Fibroblast of the aortic adventitia (primary cell): ENCODE data around the gene SH2D7. TPM values are rescaled to one million over a fixed set of nuclear protein-coding genes. Genes with fewer than 3 reads are reported as not detected.

ENCODE experiments used
- DNase-seq: peaks from one replicate; pipeline ENCODE4 v3.0.0-alpha.2; 2010; ENCODE audit warnings: low read depth
- H3K4me3 ChIP-seq: 2 replicates; pipeline ENCODE4 v1.5.1; 2011; ENCODE audit warnings: low read depth, mild to moderate bottlenecking, control low read depth, low read length, moderate library complexity
- total RNA-seq: library from RNA; depleted of rRNA; stranded (reverse); fragments of >200 nt; gene quantifications from 2 replicates; pipeline ENCODE4 v1.2.3, GENCODE V29; 2012; ENCODE audit warnings: low replicate concordance
- TF ChIP-seq, protein P1 (sequence below): IDR thresholded peaks from 2 replicates; pipeline ENCODE4 v1.5.1; 2011; ENCODE audit warnings: mild to moderate bottlenecking, low read length, control low read depth, inconsistent platforms; ENCODE audit not compliant: insufficient read depth

SH2D7 gene
- total RNA-seq, 1 donor: not detected

DNA sequence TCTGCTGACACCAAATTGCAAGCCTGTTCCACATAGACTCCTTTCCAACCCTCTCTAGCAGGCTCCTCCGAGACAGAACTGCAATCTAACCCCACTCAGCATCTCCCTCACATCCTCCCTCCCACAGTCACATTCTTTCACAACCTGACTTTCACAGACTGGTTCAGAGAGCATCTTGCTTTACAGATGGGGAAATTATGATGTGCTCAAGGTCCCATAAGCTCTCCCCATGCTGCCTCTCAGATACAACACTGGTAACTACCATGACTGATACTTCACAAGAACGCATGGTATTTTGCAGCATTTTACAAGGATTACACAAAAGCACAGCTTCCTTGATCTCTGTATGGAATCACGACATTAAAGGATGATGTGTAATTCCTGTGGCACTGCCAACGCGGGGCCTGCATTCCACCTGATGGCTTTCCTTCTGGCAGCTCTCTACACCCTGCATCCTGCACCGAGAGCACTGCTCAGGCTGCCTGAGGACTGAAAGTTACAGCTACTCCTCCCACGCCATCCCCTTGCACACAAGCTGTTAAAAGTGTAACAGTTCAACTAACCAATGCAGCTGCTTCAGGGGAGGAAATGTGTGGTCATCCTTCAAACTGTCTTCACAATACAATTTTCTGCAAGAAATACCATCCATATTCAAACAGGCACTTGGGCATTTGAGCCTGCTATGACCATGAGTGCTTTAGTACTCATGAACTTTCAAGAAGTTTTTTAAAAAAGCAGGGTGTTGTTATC is 42.5 kb upstream of the SH2D7 start:
- no peak overlapping the region for H3K4me3 ChIP-seq
- peak; percentile 57 for DNase-seq
- TF ChIP-seq, protein P1, sequence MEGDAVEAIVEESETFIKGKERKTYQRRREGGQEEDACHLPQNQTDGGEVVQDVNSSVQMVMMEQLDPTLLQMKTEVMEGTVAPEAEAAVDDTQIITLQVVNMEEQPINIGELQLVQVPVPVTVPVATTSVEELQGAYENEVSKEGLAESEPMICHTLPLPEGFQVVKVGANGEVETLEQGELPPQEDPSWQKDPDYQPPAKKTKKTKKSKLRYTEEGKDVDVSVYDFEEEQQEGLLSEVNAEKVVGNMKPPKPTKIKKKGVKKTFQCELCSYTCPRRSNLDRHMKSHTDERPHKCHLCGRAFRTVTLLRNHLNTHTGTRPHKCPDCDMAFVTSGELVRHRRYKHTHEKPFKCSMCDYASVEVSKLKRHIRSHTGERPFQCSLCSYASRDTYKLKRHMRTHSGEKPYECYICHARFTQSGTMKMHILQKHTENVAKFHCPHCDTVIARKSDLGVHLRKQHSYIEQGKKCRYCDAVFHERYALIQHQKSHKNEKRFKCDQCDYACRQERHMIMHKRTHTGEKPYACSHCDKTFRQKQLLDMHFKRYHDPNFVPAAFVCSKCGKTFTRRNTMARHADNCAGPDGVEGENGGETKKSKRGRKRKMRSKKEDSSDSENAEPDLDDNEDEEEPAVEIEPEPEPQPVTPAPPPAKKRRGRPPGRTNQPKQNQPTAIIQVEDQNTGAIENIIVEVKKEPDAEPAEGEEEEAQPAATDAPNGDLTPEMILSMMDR: no peak

DNA sequence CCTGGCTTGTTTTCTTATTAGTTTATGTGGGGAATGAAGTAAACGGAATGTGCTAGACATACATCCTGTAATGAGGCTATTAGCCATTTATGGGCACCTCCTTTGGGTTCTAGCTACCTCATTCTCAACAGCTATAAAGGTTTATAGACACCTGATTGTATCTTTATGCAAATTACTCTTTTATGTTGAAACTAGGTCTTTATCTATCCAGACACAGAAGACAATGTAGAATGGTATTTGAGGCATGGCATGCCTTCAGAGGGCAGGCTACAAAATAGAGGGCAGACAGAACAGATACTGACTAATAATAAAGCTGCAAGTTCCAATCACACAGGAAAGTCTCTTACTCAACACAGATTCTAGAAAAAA is 41.9 kb upstream of the SH2D7 start:
- H3K4me3 ChIP-seq: no peak overlapping the region
- TF ChIP-seq, protein P1: no peak
- DNase-seq: no peak

- TF ChIP-seq, protein P1: no peak
- H3K4me3 ChIP-seq: no peak overlapping the region
- peak; percentile 51 for DNase-seq
These were observed 41.5 kb upstream of the SH2D7 start for GRCh38 chr15:78050826-78051225.

DNA sequence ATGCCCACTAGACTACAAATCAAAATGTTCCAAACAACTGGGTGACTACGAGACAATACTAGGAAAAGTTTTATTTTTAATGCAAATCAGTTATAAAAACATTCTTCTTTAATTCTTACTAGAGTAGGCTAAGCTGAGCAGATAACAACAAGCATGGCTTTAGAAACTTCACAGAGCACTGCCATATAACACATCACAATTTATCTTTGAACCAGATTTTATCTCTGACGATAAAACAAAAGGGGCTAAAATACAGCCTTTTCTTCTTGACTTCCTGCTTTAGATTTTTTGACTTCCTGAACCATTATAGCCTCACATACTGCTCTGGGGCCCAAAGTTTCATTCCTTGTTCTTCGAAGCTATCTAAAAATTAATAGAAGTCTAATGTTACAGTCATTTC is 40.8 kb upstream of the SH2D7 start:
- DNase-seq: no peak
- no peak overlapping the region for H3K4me3 ChIP-seq
- TF ChIP-seq, protein P1: no peak

DNA sequence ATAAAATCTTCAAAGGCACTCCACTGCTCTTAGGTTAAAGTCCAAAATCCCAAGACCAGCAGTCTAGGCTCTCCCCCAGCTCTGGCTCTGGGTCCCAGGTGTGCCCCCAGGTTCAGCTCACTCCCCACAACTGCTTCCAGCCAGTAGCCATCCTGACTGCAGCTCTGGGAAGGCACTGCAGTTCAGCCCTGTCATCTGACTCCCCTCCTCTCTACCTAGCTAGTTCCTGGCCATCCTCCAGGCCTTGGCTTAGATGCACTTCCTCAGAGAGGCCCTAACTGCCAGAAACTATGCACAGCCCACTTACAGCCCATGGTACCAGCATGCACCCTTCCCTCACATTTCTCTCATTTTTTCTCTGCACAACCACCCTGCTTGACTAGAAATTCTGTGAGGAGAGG is 40.4 kb upstream of the SH2D7 start:
- DNase-seq: peak; percentile 57
- no peak overlapping the region for H3K4me3 ChIP-seq
- TF ChIP-seq, protein P1: no peak

DNA sequence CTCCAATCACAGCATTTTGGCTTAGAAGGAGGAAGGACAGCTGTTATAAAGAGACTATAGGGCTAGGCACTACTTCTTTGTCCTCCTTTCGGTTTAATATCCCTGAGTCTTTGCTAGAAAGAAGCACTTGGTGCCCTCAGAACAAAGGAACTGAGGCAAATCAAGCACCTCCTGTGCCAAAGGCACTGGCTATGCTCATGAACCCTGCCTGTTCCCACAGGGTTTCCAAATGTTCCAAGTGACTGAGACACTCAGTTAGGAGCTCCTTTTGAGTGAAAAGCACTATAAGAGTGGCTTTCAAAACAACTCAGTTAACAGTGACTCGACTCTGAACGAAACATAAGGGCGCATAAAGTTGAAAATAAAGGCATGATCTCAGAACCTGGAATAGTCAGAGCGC is 39.8 kb upstream of the SH2D7 start:
- no peak for DNase-seq
- TF ChIP-seq, protein P1: no peak
- H3K4me3 ChIP-seq: no peak overlapping the region

DNA sequence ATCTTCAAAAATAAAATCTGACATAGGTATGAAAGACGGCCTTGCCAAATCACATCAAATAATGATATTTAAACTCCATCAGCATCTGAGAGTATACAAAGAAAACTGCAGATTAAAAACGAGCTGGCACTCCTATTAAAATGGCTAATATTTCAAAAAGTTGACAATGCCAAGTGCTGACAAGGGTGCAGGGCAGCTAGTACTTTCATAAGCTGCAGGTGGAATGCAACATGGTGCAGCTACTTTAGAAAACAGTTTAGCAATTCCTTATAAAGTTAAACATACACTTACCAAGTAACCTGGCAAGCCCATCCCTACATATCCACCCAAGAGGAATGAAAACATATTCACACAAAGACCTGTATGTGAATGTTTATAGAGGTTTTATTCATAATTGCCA is 37.8 kb upstream of the SH2D7 start:
- no peak overlapping the region for H3K4me3 ChIP-seq
- DNase-seq: no peak
- TF ChIP-seq, protein P1: no peak
